Measurements from ENCODE around the gene LSAMP. TPM values are rescaled to one million over a fixed set of nuclear protein-coding genes. Genes with fewer than 3 reads are reported as not detected.

The LSAMP gene
- total and polyA plus RNA-seq, 2 of the 13 experiments (the other 11 are each of a cell fraction or from before 2014, with no cell fraction given) = not detected

DNA sequence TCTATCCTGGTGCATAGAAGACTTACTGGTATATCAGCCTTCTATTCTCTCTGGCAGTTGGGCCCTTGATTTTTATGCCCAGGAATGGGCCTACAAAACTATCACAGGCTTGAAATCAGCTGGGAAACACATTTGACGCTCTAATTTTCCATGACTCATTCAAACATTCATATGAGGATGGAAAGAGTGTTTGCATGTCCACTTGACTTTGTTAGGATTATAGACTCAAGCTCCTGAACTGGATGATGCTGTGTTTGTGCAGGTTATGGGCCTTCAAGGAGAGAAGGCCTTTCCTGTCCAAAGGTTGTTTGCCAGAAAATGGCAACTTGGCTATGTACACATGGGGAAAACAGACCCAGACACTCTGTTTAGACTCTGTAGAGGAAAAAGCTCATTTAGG, 602.1 kb downstream of the LSAMP start (continued):
- TF ChIP-seq, protein P1, sequence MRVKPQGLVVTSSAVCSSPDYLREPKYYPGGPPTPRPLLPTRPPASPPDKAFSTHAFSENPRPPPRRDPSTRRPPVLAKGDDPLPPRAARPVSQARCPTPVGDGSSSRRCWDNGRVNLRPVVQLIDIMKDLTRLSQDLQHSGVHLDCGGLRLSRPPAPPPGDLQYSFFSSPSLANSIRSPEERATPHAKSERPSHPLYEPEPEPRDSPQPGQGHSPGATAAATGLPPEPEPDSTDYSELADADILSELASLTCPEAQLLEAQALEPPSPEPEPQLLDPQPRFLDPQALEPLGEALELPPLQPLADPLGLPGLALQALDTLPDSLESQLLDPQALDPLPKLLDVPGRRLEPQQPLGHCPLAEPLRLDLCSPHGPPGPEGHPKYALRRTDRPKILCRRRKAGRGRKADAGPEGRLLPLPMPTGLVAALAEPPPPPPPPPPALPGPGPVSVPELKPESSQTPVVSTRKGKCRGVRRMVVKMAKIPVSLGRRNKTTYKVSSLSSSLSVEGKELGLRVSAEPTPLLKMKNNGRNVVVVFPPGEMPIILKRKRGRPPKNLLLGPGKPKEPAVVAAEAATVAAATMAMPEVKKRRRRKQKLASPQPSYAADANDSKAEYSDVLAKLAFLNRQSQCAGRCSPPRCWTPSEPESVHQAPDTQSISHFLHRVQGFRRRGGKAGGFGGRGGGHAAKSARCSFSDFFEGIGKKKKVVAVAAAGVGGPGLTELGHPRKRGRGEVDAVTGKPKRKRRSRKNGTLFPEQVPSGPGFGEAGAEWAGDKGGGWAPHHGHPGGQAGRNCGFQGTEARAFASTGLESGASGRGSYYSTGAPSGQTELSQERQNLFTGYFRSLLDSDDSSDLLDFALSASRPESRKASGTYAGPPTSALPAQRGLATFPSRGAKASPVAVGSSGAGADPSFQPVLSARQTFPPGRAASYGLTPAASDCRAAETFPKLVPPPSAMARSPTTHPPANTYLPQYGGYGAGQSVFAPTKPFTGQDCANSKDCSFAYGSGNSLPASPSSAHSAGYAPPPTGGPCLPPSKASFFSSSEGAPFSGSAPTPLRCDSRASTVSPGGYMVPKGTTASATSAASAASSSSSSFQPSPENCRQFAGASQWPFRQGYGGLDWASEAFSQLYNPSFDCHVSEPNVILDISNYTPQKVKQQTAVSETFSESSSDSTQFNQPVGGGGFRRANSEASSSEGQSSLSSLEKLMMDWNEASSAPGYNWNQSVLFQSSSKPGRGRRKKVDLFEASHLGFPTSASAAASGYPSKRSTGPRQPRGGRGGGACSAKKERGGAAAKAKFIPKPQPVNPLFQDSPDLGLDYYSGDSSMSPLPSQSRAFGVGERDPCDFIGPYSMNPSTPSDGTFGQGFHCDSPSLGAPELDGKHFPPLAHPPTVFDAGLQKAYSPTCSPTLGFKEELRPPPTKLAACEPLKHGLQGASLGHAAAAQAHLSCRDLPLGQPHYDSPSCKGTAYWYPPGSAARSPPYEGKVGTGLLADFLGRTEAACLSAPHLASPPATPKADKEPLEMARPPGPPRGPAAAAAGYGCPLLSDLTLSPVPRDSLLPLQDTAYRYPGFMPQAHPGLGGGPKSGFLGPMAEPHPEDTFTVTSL (CRISPR knock-in tag; IDR thresholded peaks at IDR 0.05; ENCODE audit: borderline replicate concordance) = peak; percentile 93; the same call in 1 of the 2 replicates
- TF ChIP-seq, protein P2, sequence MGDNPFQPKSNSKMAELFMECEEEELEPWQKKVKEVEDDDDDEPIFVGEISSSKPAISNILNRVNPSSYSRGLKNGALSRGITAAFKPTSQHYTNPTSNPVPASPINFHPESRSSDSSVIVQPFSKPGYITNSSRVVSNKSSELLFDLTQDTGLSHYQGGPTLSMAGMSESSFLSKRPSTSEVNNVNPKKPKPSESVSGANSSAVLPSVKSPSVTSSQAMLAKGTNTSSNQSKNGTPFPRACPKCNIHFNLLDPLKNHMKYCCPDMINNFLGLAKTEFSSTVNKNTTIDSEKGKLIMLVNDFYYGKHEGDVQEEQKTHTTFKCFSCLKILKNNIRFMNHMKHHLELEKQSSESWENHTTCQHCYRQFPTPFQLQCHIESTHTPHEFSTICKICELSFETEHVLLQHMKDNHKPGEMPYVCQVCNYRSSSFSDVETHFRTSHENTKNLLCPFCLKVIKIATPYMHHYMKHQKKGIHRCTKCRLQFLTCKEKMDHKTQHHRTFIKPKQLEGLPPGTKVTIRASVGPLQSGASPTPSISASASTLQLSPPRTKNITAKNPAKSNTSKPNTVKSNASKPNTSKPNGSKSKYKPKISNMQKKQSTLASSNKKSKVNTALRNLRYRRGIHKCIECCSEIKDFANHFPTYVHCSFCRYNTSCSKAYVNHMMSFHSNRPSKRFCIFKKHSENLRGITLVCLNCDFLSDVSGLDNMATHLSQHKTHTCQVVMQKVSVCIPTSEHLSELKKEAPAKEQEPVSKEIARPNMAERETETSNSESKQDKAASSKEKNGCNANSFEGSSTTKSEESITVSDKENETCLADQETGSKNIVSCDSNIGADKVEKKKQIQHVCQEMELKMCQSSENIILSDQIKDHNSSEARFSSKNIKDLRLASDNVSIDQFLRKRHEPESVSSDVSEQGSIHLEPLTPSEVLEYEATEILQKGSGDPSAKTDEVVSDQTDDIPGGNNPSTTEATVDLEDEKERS (CRISPR knock-in tag; IDR thresholded peaks at IDR 0.05) = peak; percentile 87; the same call in 1 of the 2 replicates
- TF ChIP-seq DMAP1 (CRISPR knock-in tag; IDR thresholded peaks at IDR 0.05) (0 out of 2 replicates have a peak, but pooled peaks have one; percentile 20), BCL6 (CRISPR knock-in tag; IDR thresholded peaks at IDR 0.05) (peak; percentile 34), ZNF598 (CRISPR knock-in tag; IDR thresholded peaks at IDR 0.05; ENCODE audit: borderline replicate concordance) (no peak), RFX3 (CRISPR knock-in tag; IDR thresholded peaks at IDR 0.05) (no peak), TEAD3 (CRISPR knock-in tag; optimal IDR thresholded peaks at IDR 0.05; ENCODE audit: borderline replicate concordance) (peak; percentile 68), KLF9 (CRISPR knock-in tag; IDR thresholded peaks at IDR 0.05; ENCODE audit: low read depth) (no peak), HNRNPL (IDR thresholded peaks at IDR 0.05; ENCODE audit: low read depth, low read length) (no peak), RFXAP (CRISPR knock-in tag; IDR thresholded peaks at IDR 0.05; ENCODE audit: borderline replicate concordance) (no peak), HOXA7 (CRISPR knock-in tag; IDR thresholded peaks at IDR 0.05) (no peak), HNF4G (IDR thresholded peaks at IDR 0.05; ENCODE audit: borderline replicate concordance, low read depth, low read length) (peak; percentile 86), HNF4G (CRISPR knock-in tag; IDR thresholded peaks at IDR 0.05; ENCODE audit: borderline replicate concordance, low read depth) (peak; percentile 58; the same call in 1 of the 2 replicates), ZNF253 (CRISPR knock-in tag; IDR thresholded peaks at IDR 0.05; ENCODE audit: borderline replicate concordance) (no peak), ZNF343 (CRISPR knock-in tag; IDR thresholded peaks at IDR 0.05) (no peak), RORA (CRISPR knock-in tag; IDR thresholded peaks at IDR 0.05) (0 out of 2 replicates have a peak, but pooled peaks have one; percentile 44), ZNF367 (CRISPR knock-in tag; IDR thresholded peaks at IDR 0.05; ENCODE audit: borderline replicate concordance) (no peak)
- TF ChIP-seq, protein P3, sequence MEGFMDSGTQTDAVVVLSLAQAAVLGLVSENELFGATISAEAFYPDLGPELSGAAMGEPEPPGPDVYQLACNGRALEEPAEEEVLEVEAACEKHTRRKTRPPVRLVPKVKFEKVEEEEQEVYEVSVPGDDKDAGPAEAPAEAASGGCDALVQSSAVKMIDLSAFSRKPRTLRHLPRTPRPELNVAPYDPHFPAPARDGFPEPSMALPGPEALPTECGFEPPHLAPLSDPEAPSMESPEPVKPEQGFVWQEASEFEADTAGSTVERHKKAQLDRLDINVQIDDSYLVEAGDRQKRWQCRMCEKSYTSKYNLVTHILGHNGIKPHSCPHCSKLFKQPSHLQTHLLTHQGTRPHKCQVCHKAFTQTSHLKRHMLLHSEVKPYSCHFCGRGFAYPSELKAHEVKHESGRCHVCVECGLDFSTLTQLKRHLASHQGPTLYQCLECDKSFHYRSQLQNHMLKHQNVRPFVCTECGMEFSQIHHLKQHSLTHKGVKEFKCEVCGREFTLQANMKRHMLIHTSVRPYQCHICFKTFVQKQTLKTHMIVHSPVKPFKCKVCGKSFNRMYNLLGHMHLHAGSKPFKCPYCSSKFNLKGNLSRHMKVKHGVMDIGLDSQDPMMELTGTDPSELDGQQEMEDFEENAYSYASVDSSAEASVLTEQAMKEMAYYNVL (CRISPR knock-in tag; IDR thresholded peaks at IDR 0.05; ENCODE audit: borderline replicate concordance) = no peak
- TF ChIP-seq, protein P4, sequence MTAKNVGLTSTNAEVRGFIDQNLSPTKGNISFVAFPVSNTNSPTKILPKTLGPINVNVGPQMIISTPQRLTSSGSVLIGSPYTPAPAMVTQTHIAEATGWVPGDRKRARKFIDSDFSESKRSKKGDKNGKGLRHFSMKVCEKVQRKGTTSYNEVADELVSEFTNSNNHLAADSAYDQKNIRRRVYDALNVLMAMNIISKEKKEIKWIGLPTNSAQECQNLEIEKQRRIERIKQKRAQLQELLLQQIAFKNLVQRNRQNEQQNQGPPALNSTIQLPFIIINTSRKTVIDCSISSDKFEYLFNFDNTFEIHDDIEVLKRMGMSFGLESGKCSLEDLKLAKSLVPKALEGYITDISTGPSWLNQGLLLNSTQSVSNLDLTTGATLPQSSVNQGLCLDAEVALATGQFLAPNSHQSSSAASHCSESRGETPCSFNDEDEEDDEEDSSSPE (CRISPR knock-in tag; IDR thresholded peaks at IDR 0.05) = no peak

Data from HepG2 (cell line).